ENCODE results near the gene ACTR2. TPM values are rescaled to one million over a fixed set of nuclear protein-coding genes. Genes with fewer than 3 reads are reported as not detected.

ACTR2 gene
- total and polyA plus RNA-seq, 10 donors, result 106 to 348 (median 193) TPM

- no peaks in the 10 kb centered on the region for H3K9me3 ChIP-seq
- no peak overlapping the region for H3K27ac ChIP-seq
- TF ChIP-seq POLR2A (IDR thresholded peaks at IDR 0.05) (no peak), POLR2AphosphoS5 (IDR thresholded peaks at IDR 0.05) (no peak)
- TF ChIP-seq, protein P1, sequence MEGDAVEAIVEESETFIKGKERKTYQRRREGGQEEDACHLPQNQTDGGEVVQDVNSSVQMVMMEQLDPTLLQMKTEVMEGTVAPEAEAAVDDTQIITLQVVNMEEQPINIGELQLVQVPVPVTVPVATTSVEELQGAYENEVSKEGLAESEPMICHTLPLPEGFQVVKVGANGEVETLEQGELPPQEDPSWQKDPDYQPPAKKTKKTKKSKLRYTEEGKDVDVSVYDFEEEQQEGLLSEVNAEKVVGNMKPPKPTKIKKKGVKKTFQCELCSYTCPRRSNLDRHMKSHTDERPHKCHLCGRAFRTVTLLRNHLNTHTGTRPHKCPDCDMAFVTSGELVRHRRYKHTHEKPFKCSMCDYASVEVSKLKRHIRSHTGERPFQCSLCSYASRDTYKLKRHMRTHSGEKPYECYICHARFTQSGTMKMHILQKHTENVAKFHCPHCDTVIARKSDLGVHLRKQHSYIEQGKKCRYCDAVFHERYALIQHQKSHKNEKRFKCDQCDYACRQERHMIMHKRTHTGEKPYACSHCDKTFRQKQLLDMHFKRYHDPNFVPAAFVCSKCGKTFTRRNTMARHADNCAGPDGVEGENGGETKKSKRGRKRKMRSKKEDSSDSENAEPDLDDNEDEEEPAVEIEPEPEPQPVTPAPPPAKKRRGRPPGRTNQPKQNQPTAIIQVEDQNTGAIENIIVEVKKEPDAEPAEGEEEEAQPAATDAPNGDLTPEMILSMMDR (IDR thresholded peaks at IDR 0.05 in 8 of 11, conservative IDR thresholded peaks at IDR 0.05 in 3 of 11), result no peak
- peaks cover 0 to 8% (median 0%) of the 10 kb centered on the region in 7 donors for H3K27me3 ChIP-seq (replicated peaks in 1 of 7)
- H3K4me3 ChIP-seq, result no peak overlapping the region
- 84 to 93% (median 87%) methylated on average over 7 of the region's 7 CpGs for WGBS, 5 donors
- H3K4me1 ChIP-seq, result peaks cover 8 to 30% (median 23%) of the 10 kb centered on the region in 6 donors
- DNase-seq, result no peak
- H3K36me3 ChIP-seq, result no peaks in the 10 kb centered on the region
- intact Hi-C loops (cut with DNase I; ENCODE audit: low total_unique reads), result no loop called here
Observed at GRCh38 chr2:65296971-65297370, 69.3 kb downstream of the ACTR2 start.

DNA sequence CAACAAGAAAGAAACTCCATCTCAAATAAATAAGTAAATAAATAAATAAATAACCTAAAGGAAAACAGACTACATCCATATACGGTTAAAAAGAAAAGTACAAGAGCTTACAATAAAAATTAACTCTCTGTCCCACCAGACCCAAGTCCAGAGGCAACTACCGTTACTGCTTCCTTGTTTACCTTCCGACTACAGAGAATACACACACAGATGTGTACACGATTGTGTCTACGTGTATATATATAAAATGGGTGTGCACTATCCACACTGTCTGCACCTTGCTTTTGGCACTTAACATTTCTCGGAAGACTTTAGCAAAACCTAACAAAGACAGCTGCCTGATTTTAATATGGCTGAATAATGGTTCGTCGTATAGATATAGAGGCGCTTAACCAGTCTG is 69.9 kb downstream of the ACTR2 start:
- DNase-seq, result no peak
- Histone ChIP-seq H3K27me3 (replicated peaks in 1 of 7) (peaks cover 0 to 8% (median 0%) of the 10 kb centered on the region in 7 donors), H3K36me3 (no peaks in the 10 kb centered on the region), H3K27ac (no peak overlapping the region), H3K4me3 (no peak overlapping the region), H3K4me1 (peaks cover 8 to 36% (median 27%) of the 10 kb centered on the region in 6 donors), H3K9me3 (no peaks in the 10 kb centered on the region)
- TF ChIP-seq, protein P1 (IDR thresholded peaks at IDR 0.05 in 8 of 11, conservative IDR thresholded peaks at IDR 0.05 in 3 of 11), result no peak
- no peak for TF ChIP-seq POLR2AphosphoS5 (IDR thresholded peaks at IDR 0.05)
- TF ChIP-seq POLR2A (IDR thresholded peaks at IDR 0.05), result no peak
- WGBS, 5 donors, result 94 to 96% (median 96%) methylated on average over 9 of the region's 9 CpGs
- intact Hi-C loops (cut with DNase I; ENCODE audit: low total_unique reads), result no loop called here

DNA sequence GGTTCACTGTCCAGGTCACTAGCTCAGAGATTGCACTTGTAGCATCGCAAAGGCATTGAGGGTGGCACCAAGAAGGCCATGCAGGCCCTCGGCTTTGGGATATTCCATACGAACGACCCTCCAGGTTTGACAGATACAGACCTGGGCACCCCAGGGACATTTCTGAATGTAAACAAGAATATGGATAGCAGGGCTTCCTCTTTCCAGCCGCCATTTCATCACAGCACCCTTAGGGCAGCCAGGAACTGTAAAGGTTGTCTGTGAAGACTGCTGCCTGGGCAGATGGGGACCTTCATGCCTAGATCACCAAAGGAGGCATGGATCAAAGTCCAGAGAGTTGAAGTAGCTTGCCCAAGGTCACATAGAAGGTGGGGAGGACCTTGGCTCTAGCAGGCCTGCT is 70.5 kb downstream of the ACTR2 start:
- H3K4me1 ChIP-seq, result peaks cover 8 to 41% (median 27%) of the 10 kb centered on the region in 6 donors
- intact Hi-C loops (cut with DNase I; ENCODE audit: low total_unique reads), result no loop called here
- H3K27ac ChIP-seq, result no peak overlapping the region
- DNase-seq, result no peak
- no peaks in the 10 kb centered on the region for H3K36me3 ChIP-seq
- no peak overlapping the region for H3K4me3 ChIP-seq
- TF ChIP-seq POLR2A (IDR thresholded peaks at IDR 0.05), result no peak
- peaks cover 0 to 8% (median 0%) of the 10 kb centered on the region in 7 donors for H3K27me3 ChIP-seq (replicated peaks in 1 of 7)
- 72 to 87% (median 81%) methylated on average over 4 to 5 of the region's 5 CpGs for WGBS, 5 donors
- no peaks in the 10 kb centered on the region for H3K9me3 ChIP-seq

- H3K4me1 ChIP-seq, result peaks cover 8 to 41% (median 27%) of the 10 kb centered on the region in 6 donors
- intact Hi-C loops (cut with DNase I; ENCODE audit: low total_unique reads), result no loop called here
- no peak overlapping the region for H3K27ac ChIP-seq
- peaks cover 0 to 8% (median 0%) of the 10 kb centered on the region in 7 donors for H3K27me3 ChIP-seq (replicated peaks in 1 of 7)
- DNase-seq, result no peak
- TF ChIP-seq POLR2A (IDR thresholded peaks at IDR 0.05), result no peak
- TF ChIP-seq, protein P1 (IDR thresholded peaks at IDR 0.05 in 8 of 11, conservative IDR thresholded peaks at IDR 0.05 in 3 of 11), result no peak
- TF ChIP-seq POLR2AphosphoS5 (IDR thresholded peaks at IDR 0.05), result no peak
- H3K4me3 ChIP-seq, result no peak overlapping the region
- H3K9me3 ChIP-seq, result no peaks in the 10 kb centered on the region
- no peaks in the 10 kb centered on the region for H3K36me3 ChIP-seq
- 71 to 81% (median 79%) methylated on average over 7 of the region's 7 CpGs for WGBS, 5 donors
Observed at GRCh38 chr2:65299246-65299645, 71.6 kb downstream of the ACTR2 start.

All from spleen (tissue), 11 donors.